Activated CD4-positive, alpha-beta T cell treated with anti-CD3 and anti-CD28 coated beads, Interleukin-2, amount 50 U/mL, for 24 hours (primary cell): ENCODE data around the gene KRTAP9-6.
"Not testable (repeated sequence)": the region's sequence is repeated elsewhere in the genome, so short reads cannot be mapped to it uniquely, and the experiment has no call there.

Experiments used
- DNase-seq, 2 donors: peaks; one replicate each; pipeline ENCODE4 v3.0.0-alpha.2; 2020; ENCODE audit warnings: low read depth in 1 of 2, low spot score in 1 of 2

The KRTAP9-6 gene

DNA sequence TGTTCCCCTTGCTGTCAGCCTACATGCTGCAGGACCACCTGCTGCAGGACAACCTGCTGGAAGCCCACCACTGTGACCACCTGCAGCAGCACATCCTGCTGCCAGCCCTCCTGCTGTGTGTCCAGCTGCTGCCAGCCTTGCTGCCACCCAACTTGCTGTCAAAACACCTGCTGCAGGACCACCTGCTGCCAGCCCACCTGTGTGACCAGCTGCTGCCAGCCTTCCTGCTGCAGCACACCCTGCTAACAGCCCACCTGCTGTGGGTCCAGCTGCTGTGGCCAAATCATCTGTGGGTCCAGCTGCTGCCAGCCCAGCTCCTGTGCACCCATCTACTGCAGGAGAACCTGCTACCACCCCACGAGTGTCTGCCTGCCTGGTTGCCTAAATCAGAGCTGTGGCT is 6.1 kb downstream of the KRTAP9-6 start:
- not testable (repeated sequence) for DNase-seq

DNA sequence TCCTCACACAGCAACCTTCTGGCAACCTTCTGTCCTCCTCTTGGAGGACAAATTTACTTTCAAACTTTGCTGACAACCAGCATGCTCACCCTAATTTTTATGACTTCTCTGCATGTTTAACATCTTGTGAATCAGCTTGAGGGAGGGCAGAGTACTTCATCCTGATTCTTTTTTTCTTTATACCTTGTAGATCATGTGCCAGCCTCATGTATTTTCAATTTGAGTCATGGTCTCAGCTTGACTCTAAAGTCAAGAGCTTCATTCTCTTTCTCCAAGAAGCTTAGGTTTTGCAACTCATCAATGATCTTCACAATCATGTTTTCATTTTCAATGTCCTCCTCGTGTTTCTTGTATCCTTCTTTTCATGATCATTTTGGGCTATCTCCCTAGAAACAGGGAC is 6.7 kb downstream of the KRTAP9-6 start:
- no peak for DNase-seq

DNA sequence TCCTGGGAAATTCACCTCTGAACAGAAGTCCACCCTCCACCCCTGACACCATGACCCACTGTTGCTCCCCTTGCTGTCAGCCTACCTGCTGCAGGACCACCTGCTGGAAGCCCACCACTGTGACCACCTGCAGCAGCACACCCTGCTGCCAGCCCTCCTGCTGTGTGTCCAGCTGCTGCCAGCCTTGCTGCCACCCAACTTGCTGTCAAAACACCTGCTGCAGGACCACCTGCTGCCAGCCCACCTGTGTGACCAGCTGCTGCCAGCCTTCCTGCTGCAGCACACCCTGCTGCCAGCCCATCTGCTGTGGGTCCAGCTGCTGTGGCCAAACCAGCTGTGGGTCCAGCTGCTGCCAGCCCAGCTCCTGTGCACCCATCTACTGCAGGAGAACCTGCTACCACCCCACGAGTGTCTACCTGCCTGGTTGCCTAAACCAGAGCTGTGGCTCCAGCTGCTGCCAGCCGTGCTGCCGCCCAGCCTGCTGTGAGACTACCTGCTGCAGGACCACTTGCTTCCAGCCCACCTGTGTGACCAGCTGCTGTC is 10.5 kb downstream of the KRTAP9-6 start, which contains the start of gene KRTAP9-7:
TSS of gene KRTAP9-7 (plus strand) at position 51 of the 543 bp plus-strand sequence. CDS start at position 51, 0 bp downstream.
- DNase-seq, result not testable (repeated sequence)

DNA sequence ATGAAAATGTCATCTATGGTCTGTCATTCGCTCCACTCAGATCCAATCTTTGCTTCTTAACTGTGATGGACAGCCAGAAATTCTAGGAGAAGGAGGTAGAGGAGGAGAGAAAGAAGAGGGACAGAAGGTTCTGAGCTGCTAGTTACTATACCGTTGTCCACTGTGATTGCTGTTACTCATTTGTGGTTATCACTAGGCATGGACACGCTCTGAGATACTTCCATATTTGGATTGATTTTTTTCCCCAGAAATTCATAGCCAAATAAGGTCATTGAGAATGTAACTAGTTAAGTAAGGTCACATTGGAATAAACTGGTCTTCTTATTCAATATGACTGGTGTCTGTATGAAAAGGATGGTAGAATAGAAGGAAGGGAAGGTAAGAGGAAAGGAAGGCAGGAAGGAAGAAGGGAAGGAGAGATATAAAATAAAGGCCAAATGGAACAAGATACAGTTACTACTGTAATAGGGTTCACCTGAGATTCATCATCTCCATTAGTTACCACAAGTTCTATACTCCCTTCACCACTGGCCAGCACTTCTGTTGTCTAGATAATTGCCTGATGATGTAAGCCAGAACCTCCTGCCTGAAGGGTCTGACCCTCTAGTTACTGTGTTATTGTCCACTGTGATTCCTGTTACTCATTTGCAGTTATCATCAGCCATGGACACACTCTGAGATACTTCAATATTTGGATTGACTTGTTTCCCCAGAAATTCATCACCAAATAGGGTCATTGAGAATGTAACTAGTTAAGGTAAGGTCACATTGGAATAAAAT is 13.2 kb downstream of the KRTAP9-6 start:
- no peak for DNase-seq

DNA sequence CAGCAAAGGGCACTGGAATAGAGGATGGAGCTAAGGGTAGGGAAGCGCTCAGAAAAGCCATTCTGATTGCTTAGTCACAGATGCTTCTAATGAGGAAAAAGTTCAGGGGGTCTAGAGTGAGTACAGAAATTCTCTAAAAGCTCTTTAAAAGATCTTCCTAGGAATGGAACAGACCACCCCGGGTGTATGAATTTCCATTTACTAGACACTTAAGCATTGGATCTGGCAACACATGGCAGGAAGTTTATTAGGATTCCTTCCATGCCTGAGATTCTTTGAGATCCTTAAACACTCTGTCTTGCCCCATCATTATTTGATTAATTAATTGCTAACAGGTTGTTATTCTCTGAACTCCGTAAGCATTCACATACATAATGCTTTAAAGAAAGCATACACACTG is 18.9 kb downstream of the KRTAP9-6 start:
- DNase-seq, result no peak

DNA sequence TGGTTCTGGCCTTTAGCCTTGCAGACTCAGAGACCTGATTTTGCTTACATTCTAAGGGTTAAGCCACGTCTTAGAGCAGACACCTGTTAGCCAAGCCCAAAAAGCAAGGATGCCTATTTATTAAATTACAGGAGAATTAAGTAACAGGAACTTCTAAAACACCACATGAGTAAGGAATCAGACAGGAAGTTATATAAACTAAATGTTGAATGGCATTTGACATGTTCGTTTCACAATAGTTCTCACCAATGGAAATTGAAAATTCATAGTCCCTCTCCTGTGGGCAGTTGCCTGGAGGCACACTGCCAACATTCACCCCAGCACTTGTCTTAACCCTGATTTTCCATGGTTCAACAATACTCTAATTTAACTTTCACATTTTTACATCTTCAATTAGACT is 19.4 kb downstream of the KRTAP9-6 start:
- DNase-seq, result no peak

DNA sequence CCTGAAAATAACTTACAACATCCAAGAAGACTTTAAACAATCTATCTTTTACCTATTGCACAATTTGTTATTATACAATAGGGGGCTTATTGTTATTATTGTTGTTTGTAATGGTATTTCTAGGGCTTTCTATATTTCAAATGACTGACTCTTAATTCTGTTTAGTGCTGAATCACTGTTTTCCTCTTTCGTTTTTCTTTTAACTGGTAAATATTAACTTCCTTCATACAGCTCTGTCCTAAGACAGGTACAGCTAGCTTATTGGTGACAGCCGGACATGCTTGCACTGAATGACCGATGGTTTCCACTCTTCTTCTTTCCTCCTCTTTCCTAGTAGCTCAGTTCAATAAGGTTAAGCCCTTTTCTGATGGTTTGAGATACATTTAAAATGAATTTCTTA is 21.9 kb downstream of the KRTAP9-6 start:
- no peak for DNase-seq

DNA sequence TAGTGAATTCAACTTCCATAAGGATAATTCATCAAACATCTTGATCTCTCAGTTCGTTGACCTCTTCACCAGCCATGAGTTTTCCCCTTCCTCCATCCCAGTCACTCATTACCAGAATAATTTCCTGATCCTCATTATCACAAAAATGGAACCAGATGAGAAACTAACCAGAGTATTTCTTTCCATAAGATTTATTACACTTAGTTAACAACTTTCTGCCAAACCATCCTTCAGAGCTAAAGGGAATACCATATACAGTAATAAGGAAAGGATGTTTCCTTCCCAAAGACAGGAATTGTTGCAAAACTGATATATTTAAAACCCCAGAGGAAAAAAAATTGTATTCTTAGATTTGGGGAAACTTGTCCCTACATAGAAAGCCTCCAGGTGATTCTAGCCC is 28.8 kb downstream of the KRTAP9-6 start:
- no peak for DNase-seq

DNA sequence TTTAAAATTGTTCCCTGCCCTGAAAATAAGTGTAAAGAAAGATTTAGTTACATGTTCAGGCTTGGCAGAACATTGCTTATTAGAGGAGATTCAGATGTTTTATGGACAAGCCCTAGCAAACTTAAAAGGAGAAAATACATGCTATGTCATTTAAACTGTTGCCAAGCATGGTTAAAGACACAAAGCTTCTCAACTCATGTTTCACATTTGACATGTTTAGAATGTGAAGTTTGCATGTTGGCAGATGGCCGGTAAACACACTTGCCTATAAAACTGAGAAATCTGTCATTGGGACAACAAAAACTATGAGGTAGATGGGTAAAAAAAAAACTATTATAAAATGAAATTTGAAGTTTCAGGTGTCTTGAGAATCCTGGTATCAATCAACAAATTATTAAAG is 31.7 kb downstream of the KRTAP9-6 start:
- no peak for DNase-seq

DNA sequence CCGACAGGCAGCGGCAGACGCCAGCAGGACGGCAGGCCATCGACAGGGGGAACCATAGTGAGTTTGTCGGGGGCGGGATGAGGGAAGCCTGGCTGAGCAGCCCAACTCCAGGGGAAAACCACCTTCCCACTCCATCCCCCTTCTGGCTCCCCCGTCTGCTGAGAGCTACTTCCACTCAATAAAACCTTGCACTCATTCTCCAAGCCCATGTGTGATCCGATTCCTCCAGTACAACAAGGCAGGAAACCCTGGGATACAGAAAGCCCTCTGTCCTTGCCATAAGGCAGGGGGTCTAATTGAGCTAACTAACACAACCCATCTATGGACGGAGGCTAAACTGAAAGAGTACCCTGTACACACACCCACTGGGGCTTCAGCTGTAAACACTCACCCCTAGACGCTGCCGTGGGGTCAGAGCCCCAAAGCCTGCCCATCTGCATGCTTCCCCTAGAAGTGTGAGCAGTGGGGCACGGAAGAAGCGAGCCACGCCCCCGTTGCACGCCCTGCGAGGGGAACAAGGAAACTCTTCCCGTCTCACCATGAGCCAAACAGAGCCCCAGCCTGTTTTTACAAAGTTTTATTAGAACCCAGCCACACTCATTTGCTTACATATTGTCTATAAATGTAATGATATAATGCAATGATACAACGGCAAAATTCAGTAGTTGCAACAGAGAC is 33.4 kb downstream of the KRTAP9-6 start:
- DNase-seq, result no peak

DNA sequence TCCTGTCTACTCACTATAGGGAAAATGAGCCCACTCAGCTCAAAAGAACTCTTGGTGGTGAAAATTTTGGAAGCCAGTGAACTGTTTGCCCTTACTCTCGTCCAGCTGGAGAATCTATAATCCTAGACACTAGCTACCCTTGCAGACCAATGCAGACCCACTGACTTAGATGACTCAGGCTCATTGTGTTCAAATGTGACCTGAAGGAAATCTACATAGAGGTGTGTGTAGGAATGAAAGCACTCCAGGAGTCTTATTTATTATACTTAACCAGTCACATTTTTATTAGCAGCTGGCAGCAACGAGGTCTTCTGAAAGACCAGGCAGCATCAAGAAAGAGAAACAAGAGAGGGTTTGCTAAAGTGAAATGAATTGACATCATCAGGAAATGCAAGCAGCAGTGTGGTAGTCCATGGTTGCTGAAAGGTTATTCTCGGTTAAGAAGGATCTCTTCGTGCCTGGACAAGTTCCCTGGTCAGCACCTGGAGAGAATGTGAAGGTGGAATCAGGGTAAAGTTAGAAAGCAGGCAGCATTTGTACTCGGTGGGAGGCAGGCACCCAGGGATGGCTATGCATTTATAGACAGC is 36.1 kb downstream of the KRTAP9-6 start:
- no peak for DNase-seq

DNA sequence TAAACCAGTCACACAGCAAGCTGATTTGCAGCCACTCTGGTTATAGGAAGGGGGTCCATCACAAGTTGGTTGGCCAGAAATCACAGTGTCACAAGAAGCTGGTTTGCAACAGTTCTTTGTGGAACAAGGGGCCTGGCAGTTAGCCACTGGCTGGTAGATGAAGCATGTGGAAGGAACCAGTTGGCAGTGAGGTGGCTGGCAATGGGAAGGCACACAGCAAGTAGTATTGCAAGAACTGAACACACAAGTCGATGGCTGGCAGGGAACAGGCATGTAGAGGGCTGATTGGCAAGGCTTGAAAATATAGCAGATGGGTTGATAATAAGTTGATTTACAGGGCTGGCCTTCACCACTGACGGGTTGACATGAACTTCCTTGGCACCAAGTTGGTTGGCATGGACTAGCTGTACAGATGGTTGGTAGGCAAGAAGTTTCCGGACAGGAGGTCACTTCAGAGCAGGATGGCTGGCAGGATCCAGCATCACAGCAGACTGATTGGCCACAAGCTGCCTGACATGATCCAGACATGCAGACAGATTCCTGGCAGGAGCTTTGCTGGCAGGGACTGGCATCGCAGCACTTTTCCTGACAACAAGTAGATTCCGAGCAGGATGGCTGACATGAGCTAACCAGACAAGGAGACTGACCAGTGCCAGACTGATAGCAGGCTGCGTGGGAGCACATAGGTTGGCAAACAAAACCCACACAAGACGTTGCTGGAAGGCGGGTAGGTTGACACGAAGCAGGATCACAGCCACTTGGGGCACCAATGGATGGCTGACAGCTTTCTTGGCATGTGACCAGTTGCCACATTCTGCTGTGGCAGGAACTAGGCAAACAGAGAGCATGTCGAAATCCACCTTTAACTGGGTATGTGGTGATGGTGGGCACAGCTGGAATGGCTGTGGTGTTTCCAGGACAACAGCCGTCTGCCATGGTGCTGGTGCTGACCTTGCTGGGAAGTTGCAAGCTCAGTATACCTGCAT is 37.0 kb downstream of the KRTAP9-6 start, which contains the start of gene KRTAP29-1:
TSS of gene KRTAP29-1 (minus strand) at position 936 of the 986 bp plus-strand sequence. CDS start at position 936, 0 bp downstream.
- no peak for DNase-seq

DNA sequence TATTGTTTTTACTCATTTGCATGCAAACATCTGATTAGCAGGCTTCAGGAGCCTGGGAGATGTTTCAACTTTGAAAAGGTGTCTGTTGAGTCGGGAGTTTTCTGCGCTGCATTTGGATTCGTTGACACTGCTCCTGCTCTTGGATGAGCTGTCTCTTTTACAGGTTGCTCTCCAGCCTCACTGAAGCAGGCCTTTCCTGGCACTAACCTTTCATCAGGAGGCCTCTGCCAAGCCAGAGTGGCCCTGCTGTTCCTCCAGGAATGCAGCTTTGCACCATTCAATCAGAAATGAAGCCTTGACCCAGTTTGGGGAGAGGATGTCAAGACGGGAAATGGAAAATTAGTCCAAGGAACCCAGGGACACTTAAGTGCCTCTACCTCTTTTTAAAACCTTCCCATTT is 37.8 kb downstream of the KRTAP9-6 start:
- no peak for DNase-seq

DNA sequence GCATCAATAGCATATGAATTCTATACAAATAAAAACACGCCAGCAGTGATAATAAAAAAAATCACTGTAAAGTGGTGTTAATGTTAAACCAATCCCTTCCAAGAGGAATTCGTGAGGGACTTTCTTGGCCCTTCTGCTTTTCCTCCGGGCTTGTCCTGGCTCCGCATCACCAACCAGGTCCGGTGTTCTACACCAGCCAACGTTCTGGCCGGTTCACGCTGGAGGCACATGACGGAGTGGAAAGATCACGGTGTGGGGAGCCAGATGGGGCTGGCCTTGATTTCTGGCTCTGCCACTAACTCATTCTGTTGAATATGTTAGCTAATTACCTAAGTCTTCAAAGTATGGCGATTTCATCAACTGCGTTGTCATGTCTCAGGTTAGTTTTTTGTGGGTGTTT is 38.9 kb downstream of the KRTAP9-6 start:
- DNase-seq, result no peak

DNA sequence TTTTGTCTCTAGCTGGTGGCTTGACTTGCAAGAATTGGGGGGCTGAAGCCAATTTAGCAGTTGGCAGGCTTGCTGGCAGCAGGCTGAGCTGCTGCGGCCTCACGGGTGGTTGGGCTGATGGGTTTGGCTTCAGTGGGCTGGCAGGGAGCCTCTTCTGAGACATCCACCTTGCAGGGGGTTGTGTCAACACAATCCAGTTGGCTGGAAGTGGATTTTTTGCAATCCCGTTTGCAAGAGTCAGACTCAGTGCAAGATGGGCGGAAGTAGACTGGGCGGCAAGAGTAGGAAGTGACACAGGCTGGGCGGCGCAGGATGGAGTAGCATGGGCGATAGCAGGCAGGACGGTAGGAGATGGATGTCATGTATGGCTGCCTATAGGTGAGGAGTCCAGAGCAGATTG is 42.5 kb downstream of the KRTAP9-6 start:
- DNase-seq, result no peak

DNA sequence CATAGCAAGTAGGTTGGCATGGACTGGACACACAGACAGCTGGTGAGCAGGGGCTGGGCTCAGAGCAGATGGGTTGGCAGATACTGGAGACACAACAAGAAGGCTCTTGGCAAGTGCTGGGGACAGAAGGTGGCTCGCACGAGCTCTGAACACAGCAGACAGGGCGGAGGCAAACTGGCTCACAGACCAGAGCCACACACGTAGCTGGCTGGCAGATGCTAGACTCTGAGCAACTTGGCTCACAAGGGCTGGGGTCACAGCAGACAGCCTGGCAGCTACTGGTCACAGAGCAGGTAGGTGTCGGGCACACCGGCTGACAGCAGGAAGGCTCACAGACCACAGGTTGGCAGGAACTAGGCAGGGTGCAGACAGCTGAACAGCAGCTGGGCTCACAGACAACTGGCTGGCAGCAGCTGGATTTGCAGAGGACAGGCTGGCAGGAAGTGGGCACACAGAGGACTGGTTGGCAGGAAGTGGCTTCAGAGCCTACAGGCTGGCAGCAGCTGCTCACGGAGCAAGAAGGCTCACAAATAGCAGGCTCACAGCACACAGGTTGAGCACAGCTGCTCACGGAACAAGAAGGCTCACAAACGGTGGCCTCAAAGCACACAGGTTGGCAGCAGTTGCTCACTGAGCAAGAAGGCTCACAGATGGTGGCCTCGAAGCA is 43.2 kb downstream of the KRTAP9-6 start:
- DNase-seq, result peak in 1 of 2 donors; percentile 32

DNA sequence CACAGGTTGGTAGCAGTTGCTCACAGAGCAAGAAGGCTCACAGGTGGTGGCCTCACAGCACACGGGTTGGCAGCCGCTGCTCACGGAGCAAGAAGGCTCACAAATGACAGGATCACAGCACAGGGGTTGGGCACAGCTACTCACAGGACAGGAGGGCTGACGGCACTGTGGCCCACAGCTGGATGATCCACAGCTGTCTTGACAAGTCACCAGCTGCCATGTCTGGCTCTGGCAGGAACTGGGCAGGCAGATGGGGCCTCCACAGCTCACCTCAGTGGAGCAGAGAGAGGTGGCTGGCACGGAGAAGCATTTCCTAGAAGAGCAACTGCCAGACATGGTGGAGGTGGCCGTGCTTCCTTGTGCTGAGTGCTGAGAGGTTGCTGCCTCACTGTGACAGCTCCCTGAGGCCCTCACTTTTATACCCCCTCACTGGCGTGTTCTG is 43.8 kb downstream of the KRTAP9-6 start, which contains the start of gene KRTAP16-1:
TSS of gene KRTAP16-1 (minus strand) at position 392 of the 442 bp plus-strand sequence. CDS start at position 336, 56 bp downstream.
- DNase-seq, result peak in 1 of 2 donors; percentile 11

DNA sequence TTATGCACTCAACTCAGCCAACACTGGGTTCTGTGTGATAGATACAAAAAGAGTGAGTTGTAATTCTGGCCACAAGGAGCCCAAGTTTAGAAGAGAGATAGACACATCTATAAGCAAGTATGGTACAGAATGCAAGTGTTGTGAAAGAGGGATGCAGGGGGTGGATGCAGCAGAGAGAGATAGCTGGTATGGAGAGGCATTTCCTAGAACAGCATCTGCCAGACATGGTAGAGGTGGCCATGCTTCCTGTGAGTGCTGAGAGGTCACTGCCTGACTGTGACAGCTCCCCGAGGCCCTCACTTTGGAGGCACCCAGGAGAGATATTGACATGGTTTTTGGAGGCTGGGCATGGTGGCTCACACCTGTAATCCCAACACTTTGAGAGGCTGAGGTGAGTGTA is 45.9 kb downstream of the KRTAP9-6 start:
- DNase-seq, result no peak

DNA sequence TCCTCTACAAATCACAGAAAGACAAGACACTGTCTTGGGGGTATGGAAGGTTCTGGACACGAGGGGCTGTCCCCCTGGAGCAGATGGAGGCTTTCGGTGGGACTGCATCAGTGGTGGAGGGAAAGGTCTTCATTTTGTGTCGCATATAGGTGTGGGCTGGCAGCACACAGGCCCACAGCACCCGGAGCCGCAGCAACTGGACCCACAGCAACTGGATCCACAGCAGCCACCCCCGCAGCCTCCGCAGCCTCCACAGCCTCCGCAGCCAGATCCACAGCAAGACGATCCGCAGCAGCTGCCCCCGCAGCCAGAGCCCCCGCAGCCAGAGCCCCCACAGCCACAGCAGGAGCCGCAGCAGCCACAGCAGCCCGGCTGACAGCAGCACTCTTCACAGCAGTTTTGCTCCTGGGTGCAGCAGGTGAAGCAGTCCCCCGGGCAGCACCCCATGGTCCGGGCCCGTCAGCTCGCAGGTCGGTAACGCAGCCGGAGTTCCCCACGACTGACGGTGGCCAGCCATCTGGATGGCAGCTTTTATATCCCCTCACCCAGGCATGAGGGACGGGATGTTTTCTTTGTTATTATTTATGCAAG is 50.1 kb downstream of the KRTAP9-6 start, which contains the start of gene KRTAP17-1:
TSS of gene KRTAP17-1 (minus strand) at position 507 of the 591 bp plus-strand sequence. CDS start at position 447, 60 bp downstream.
- DNase-seq, result no peak
